Smooth muscle cell (in vitro differentiated cells): ENCODE measurements around the gene CCDC148. TPM values are rescaled to one million over a fixed set of nuclear protein-coding genes. Genes with fewer than 3 reads are reported as not detected.
A peak's percentile ranks its signal among the peaks of the same experiment; 100 is the strongest.
"Not testable (repeated sequence)": the region's sequence is repeated elsewhere in the genome, so short reads cannot be mapped to it uniquely, and the experiment has no call there.

Experiments used
- DNase-seq: peaks from one replicate; lab custom pipeline; 2025; ENCODE audit not compliant: unreplicated experiment; lab: John Stamatoyannopoulos, UW
- H2AFZ ChIP-seq: fragments of 200-600 bp; sonication (generic); 2 replicates; pipeline ENCODE4 v1.6.0; 2016; ENCODE audit warnings: antibody characterized with exemption, low read depth, mild to moderate bottlenecking
- H3F3A ChIP-seq: fragments of 200-600 bp; sonication (generic); 2 replicates; pipeline ENCODE4 v1.6.0; 2017; ENCODE audit warnings: antibody characterized with exemption, low read depth
- H3K27ac ChIP-seq: fragments of 200-600 bp; sonication (generic); 2 replicates; pipeline ENCODE4 v1.5.1; 2016; ENCODE audit warnings: low read depth, mild to moderate bottlenecking
- H3K27me3 ChIP-seq: fragments of 200-600 bp; sonication (generic); 2 replicates; pipeline ENCODE4 v1.6.1; 2016; ENCODE audit warnings: low read depth, mild to moderate bottlenecking
- H3K36me3 ChIP-seq: fragments of 200-600 bp; sonication (generic); 2 replicates; pipeline ENCODE4 v1.5.1; 2016; ENCODE audit warnings: low read depth
- H3K4me1 ChIP-seq: fragments of 200-600 bp; sonication (generic); 2 replicates; pipeline ENCODE4 v1.5.1; 2016; ENCODE audit warnings: low read depth
- H3K4me2 ChIP-seq: fragments of 200-600 bp; sonication (generic); 2 replicates; pipeline ENCODE4 v1.6.0; 2016; ENCODE audit warnings: mild to moderate bottlenecking
- H3K4me3 ChIP-seq: fragments of 200-600 bp; sonication (generic); 2 replicates; pipeline ENCODE4 v1.5.1; 2016; ENCODE audit warnings: mild to moderate bottlenecking
- H3K79me2 ChIP-seq: fragments of 200-600 bp; sonication (generic); 2 replicates; pipeline ENCODE4 v1.6.0; 2016; ENCODE audit warnings: low read depth, mild to moderate bottlenecking
- H3K9ac ChIP-seq: fragments of 200-600 bp; sonication (generic); 2 replicates; pipeline ENCODE4 v1.6.0; 2016; ENCODE audit warnings: low read depth
- H3K9me3 ChIP-seq: fragments of 200-600 bp; sonication (generic); replicated peaks from 2 replicates; pipeline ENCODE4 v1.5.1; 2016; ENCODE audit warnings: low read depth
- H4K20me1 ChIP-seq: fragments of 200-600 bp; sonication (generic); 2 replicates; pipeline ENCODE4 v1.6.0; 2016; ENCODE audit warnings: low read depth
- CTCF ChIP-seq: fragments of 200-600 bp; sonication (generic); IDR thresholded peaks from 2 replicates; pipeline ENCODE4 v1.5.1; 2017; ENCODE audit warnings: borderline replicate concordance, mild to moderate bottlenecking, antibody characterized with exemption; ENCODE audit not compliant: insufficient read depth, poor library complexity, severe bottlenecking
- WGBS: methylation state at CpG from one replicate; pipeline ENCODE4 v1.1.7; 2016; ENCODE audit warnings: low lambda C conversion rate; 5-methylcytosine and 5-hydroxymethylcytosine counted together
- polyA plus RNA-seq: library from polyadenylated mRNA; unstranded; fragments of >200 nt; fragmentation: Nextera tagmentation; extraction: Ambion mirVana; gene quantifications from 2 replicates; pipeline ENCODE4 v1.2.1, GENCODE V29; 2016
- total RNA-seq: library from RNA; depleted of rRNA; stranded (reverse); fragments of >200 nt; gene quantifications from 2 replicates; pipeline ENCODE4 v1.2.3, GENCODE V29; 2014

The CCDC148 gene
- total and polyA plus RNA-seq, 2 experiments from 2014 or later, result 0.09 TPM; not detected in 1

- Histone ChIP-seq H3F3A (peaks cover 2% of the 10 kb centered on the region), H3K79me2 (peaks cover 12% of the 10 kb centered on the region), H3K36me3 (no peaks in the 10 kb centered on the region), H2AFZ (no peak overlapping the region), H3K4me3 (no peak overlapping the region), H4K20me1 (no peaks in the 10 kb centered on the region), H3K4me2 (no peak overlapping the region), H3K9me3 (no peaks in the 10 kb centered on the region), H3K4me1 (peaks cover 4% of the 10 kb centered on the region), H3K27me3 (no peaks in the 10 kb centered on the region), H3K9ac (no peak overlapping the region), H3K27ac (no peak overlapping the region)
- DNase-seq, result no peak
- WGBS, result 97% methylated on average over 1 of the region's 1 CpG
- TF ChIP-seq CTCF, result no peak
These were observed 24.6 kb upstream of the CCDC148 start for GRCh38 chr2:158481116-158481515.

GRCh38 chr2:158478816-158479215 is 22.3 kb upstream of the CCDC148 start:
- H3K79me2 ChIP-seq, result peaks cover 7% of the 10 kb centered on the region
- 82% methylated on average over 1 of the region's 1 CpG for WGBS
- peak overlapping the region; percentile 53 for H3K4me2 ChIP-seq

GRCh38 chr2:158478237-158478636 is 21.7 kb upstream of the CCDC148 start:
- H3K27ac ChIP-seq, result no peak overlapping the region
- DNase-seq, result no peak
- H3K9ac ChIP-seq, result no peak overlapping the region
- no peaks in the 10 kb centered on the region for H4K20me1 ChIP-seq
- no peak overlapping the region for H3K4me3 ChIP-seq
- H3K79me2 ChIP-seq, result peaks cover 7% of the 10 kb centered on the region
- WGBS, result 27% methylated on average over 6 of the region's 6 CpGs
- H3K36me3 ChIP-seq, result no peaks in the 10 kb centered on the region
- peaks cover 4% of the 10 kb centered on the region for H3K4me1 ChIP-seq
- H3K27me3 ChIP-seq, result no peaks in the 10 kb centered on the region
- TF ChIP-seq CTCF, result no peak
- H3K9me3 ChIP-seq, result no peaks in the 10 kb centered on the region
- no peak overlapping the region for H2AFZ ChIP-seq
- no peaks in the 10 kb centered on the region for H3F3A ChIP-seq
- peak overlapping the region; percentile 53 for H3K4me2 ChIP-seq

More at GRCh38 chr2:158478816-158479215, 22.3 kb upstream of the CCDC148 start:
- no peaks in the 10 kb centered on the region for H3K9me3 ChIP-seq
- no peaks in the 10 kb centered on the region for H4K20me1 ChIP-seq
- no peak overlapping the region for H3K4me3 ChIP-seq
- no peak overlapping the region for H3K27ac ChIP-seq
- H3K9ac ChIP-seq, result no peak overlapping the region
- peaks cover 4% of the 10 kb centered on the region for H3K4me1 ChIP-seq
- H3K27me3 ChIP-seq, result no peaks in the 10 kb centered on the region
- no peak for DNase-seq
- no peaks in the 10 kb centered on the region for H3K36me3 ChIP-seq
- TF ChIP-seq CTCF, result no peak
- no peak overlapping the region for H2AFZ ChIP-seq
- H3F3A ChIP-seq, result no peaks in the 10 kb centered on the region

- H3K4me2 ChIP-seq, result no peak overlapping the region
- no peaks in the 10 kb centered on the region for H4K20me1 ChIP-seq
- no peak overlapping the region for H3K9ac ChIP-seq
- no peaks in the 10 kb centered on the region for H3K27me3 ChIP-seq
- no peaks in the 10 kb centered on the region for H3K36me3 ChIP-seq
- no peaks in the 10 kb centered on the region for H3K9me3 ChIP-seq
- no peak overlapping the region for H3K4me3 ChIP-seq
- WGBS, result 92% methylated on average over 3 of the region's 3 CpGs
- H3F3A ChIP-seq, result no peaks in the 10 kb centered on the region
- no peak overlapping the region for H2AFZ ChIP-seq
- H3K27ac ChIP-seq, result no peak overlapping the region
- no peak for TF ChIP-seq CTCF
- peaks cover 7% of the 10 kb centered on the region for H3K79me2 ChIP-seq
- DNase-seq, result no peak
- H3K4me1 ChIP-seq, result peaks cover 4% of the 10 kb centered on the region
These were observed 20.6 kb upstream of the CCDC148 start for GRCh38 chr2:158477202-158477601.

- H3K4me1 ChIP-seq, DNase-seq, H3K9ac ChIP-seq, H3K79me2 ChIP-seq, H3K36me3 ChIP-seq, H3K4me2 ChIP-seq, H3K9me3 ChIP-seq, H3K4me3 ChIP-seq, H3K27ac ChIP-seq, H3F3A ChIP-seq, H2AFZ ChIP-seq, H4K20me1 ChIP-seq, H3K27me3 ChIP-seq: not testable (repeated sequence)
- WGBS, result 97% methylated on average over 3 of the region's 3 CpGs
These were observed 18.0 kb upstream of the CCDC148 start for GRCh38 chr2:158474526-158475011.
